Activated T-helper 2 cell treated with anti-CD3 and anti-CD28 coated beads, Interferon-gamma antibody, Interleukin-2, Interleukin-4, amounts not matched to agents 10 μg/mL and 5 μg/mL and 100 μg/mL, durations not matched to agents 14 hours and 24 hours and 36 hours (primary cell): ENCODE measurements around the gene HDAC4. TPM values are rescaled to one million over a fixed set of nuclear protein-coding genes. Genes with fewer than 3 reads are reported as not detected.

Experiments
- DNase-seq: peaks from one replicate; pipeline ENCODE4 v3.0.0; 2021; ENCODE audit warnings: low spot score
- H3K27ac Mint-ChIP-seq: one replicate; pipeline ENCODE4 v1.8.0; 2021; ENCODE audit warnings: mixed read lengths
- H3K27me3 Mint-ChIP-seq: one replicate; pipeline ENCODE4 v1.8.0; 2021; ENCODE audit warnings: low read depth, mixed read lengths
- H3K36me3 Mint-ChIP-seq: one replicate; pipeline ENCODE4 v1.8.0; 2021; ENCODE audit warnings: low read depth, mixed read lengths
- H3K4me1 Mint-ChIP-seq: one replicate; pipeline ENCODE4 v1.8.0; 2021; ENCODE audit warnings: low read depth, mixed read lengths
- H3K4me3 Mint-ChIP-seq: one replicate; pipeline ENCODE4 v1.8.0; 2021; ENCODE audit warnings: low read depth, mild to moderate bottlenecking, moderate library complexity, mixed read lengths
- H3K9me3 Mint-ChIP-seq: one replicate; pipeline ENCODE4 v1.8.0; 2021; ENCODE audit warnings: mixed read lengths
- intact Hi-C: fragments of 100-400 bp; cut with micrococcal nuclease; formaldehyde crosslinking; loops from one replicate; pipeline ENCODE4 v1.15.1; 2023
- total RNA-seq: library from RNA; stranded (reverse); gene quantifications from 2 replicates; pipeline ENCODE4 v1.2.3, GENCODE V29; 2022

HDAC4 gene
- total RNA-seq, 1 donor from 2014 or later = 44.8 TPM

- Mint-ChIP-seq H3K36me3 (peaks cover 63% of the 10 kb centered on the region), H3K27ac (no peak overlapping the region), H3K27me3 (no peaks in the 10 kb centered on the region), H3K4me3 (no peak overlapping the region), H3K9me3 (peaks cover 19% of the 10 kb centered on the region), H3K4me1 (peaks cover 12% of the 10 kb centered on the region)
- intact Hi-C loops = no loop called here
- DNase-seq = no peak
Measured at GRCh38 chr2:239167766-239168444, 232.9 kb downstream of the HDAC4 start.

- DNase-seq = no peak
- Mint-ChIP-seq H3K27ac (no peak overlapping the region), H3K36me3 (peaks cover 64% of the 10 kb centered on the region)
Measured at GRCh38 chr2:239167011-239167673, 233.7 kb downstream of the HDAC4 start.

GRCh38 chr2:239166201-239166834 lies 234.5 kb downstream of the HDAC4 start:
- Mint-ChIP-seq H3K4me3 (no peak overlapping the region), H3K4me1 (peaks cover 11% of the 10 kb centered on the region), H3K27me3 (no peaks in the 10 kb centered on the region), H3K36me3 (peaks cover 66% of the 10 kb centered on the region), H3K27ac (no peak overlapping the region), H3K9me3 (peaks cover 6% of the 10 kb centered on the region)
- intact Hi-C loops = no loop called here
- DNase-seq = no peak

More at GRCh38 chr2:239167011-239167673, 233.7 kb downstream of the HDAC4 start:
- intact Hi-C loops = no loop called here
- H3K4me1 Mint-ChIP-seq = peaks cover 11% of the 10 kb centered on the region
- H3K9me3 Mint-ChIP-seq = peaks cover 12% of the 10 kb centered on the region
- no peaks in the 10 kb centered on the region for H3K27me3 Mint-ChIP-seq
- no peak overlapping the region for H3K4me3 Mint-ChIP-seq

- intact Hi-C loops = no loop called here
- H3K27ac Mint-ChIP-seq = no peak overlapping the region
- no peaks in the 10 kb centered on the region for H3K9me3 Mint-ChIP-seq
- H3K36me3 Mint-ChIP-seq = peaks cover 66% of the 10 kb centered on the region
- H3K4me1 Mint-ChIP-seq = peaks cover 11% of the 10 kb centered on the region
- DNase-seq = no peak
- no peaks in the 10 kb centered on the region for H3K27me3 Mint-ChIP-seq
- no peak overlapping the region for H3K4me3 Mint-ChIP-seq
Measured at GRCh38 chr2:239165206-239165831, 235.5 kb downstream of the HDAC4 start.

GRCh38 chr2:239164335-239164871 lies 236.4 kb downstream of the HDAC4 start:
- intact Hi-C loops = no loop called here
- peaks cover 3% of the 10 kb centered on the region for H3K9me3 Mint-ChIP-seq
- H3K27ac Mint-ChIP-seq = no peak overlapping the region
- H3K4me1 Mint-ChIP-seq = peaks cover 11% of the 10 kb centered on the region
- peaks cover 69% of the 10 kb centered on the region for H3K36me3 Mint-ChIP-seq
- no peak overlapping the region for H3K4me3 Mint-ChIP-seq
- DNase-seq = peak; percentile 14
- no peaks in the 10 kb centered on the region for H3K27me3 Mint-ChIP-seq

- Mint-ChIP-seq H3K36me3 (peaks cover 72% of the 10 kb centered on the region), H3K9me3 (peaks cover 3% of the 10 kb centered on the region), H3K27me3 (no peaks in the 10 kb centered on the region), H3K27ac (no peak overlapping the region), H3K4me3 (no peak overlapping the region), H3K4me1 (peaks cover 11% of the 10 kb centered on the region)
- intact Hi-C loops = no loop called here
- DNase-seq = no peak
Measured at GRCh38 chr2:239163688-239164334, 237.0 kb downstream of the HDAC4 start.

- Mint-ChIP-seq H3K9me3 (peaks cover 3% of the 10 kb centered on the region), H3K27me3 (no peaks in the 10 kb centered on the region), H3K27ac (no peak overlapping the region), H3K4me3 (no peak overlapping the region), H3K4me1 (peaks cover 11% of the 10 kb centered on the region), H3K36me3 (peaks cover 74% of the 10 kb centered on the region)
- intact Hi-C loops = no loop called here
- no peak for DNase-seq
Measured at GRCh38 chr2:239162976-239163687, 237.7 kb downstream of the HDAC4 start.

GRCh38 chr2:239162141-239162821 lies 238.5 kb downstream of the HDAC4 start:
- intact Hi-C loops = no loop called here
- Mint-ChIP-seq H3K4me1 (peaks cover 11% of the 10 kb centered on the region), H3K4me3 (no peak overlapping the region), H3K9me3 (peaks cover 3% of the 10 kb centered on the region), H3K27ac (no peak overlapping the region), H3K36me3 (peaks cover 69% of the 10 kb centered on the region), H3K27me3 (no peaks in the 10 kb centered on the region)
- no peak for DNase-seq

GRCh38 chr2:239161711-239162140 lies 239.1 kb downstream of the HDAC4 start:
- no peak for DNase-seq
- Mint-ChIP-seq H3K9me3 (peaks cover 3% of the 10 kb centered on the region), H3K36me3 (peaks cover 68% of the 10 kb centered on the region), H3K27me3 (no peaks in the 10 kb centered on the region), H3K4me3 (no peak overlapping the region), H3K4me1 (peaks cover 11% of the 10 kb centered on the region), H3K27ac (no peak overlapping the region)
- intact Hi-C loops = no loop called here

GRCh38 chr2:239160226-239161143 lies 240.3 kb downstream of the HDAC4 start:
- no peak overlapping the region for H3K27ac Mint-ChIP-seq
- no peaks in the 10 kb centered on the region for H3K27me3 Mint-ChIP-seq
- H3K4me3 Mint-ChIP-seq = no peak overlapping the region
- peaks cover 63% of the 10 kb centered on the region for H3K36me3 Mint-ChIP-seq
- no peak for DNase-seq
- intact Hi-C loops = no loop called here
- peaks cover 10% of the 10 kb centered on the region for H3K4me1 Mint-ChIP-seq
- peaks cover 3% of the 10 kb centered on the region for H3K9me3 Mint-ChIP-seq

- H3K9me3 Mint-ChIP-seq = peaks cover 3% of the 10 kb centered on the region
- intact Hi-C loops = no loop called here
- peaks cover 69% of the 10 kb centered on the region for H3K36me3 Mint-ChIP-seq
- H3K4me3 Mint-ChIP-seq = no peak overlapping the region
- H3K27ac Mint-ChIP-seq = peak overlapping the region; percentile 66
- H3K4me1 Mint-ChIP-seq = peaks cover under 1% of the 10 kb centered on the region
- H3K27me3 Mint-ChIP-seq = no peaks in the 10 kb centered on the region
- DNase-seq = no peak
Measured at GRCh38 chr2:239159476-239159911, 241.3 kb downstream of the HDAC4 start.
